NCI-H446 (cell line): ENCODE measurements around the gene CLDN24.
"Not testable (repeated sequence)": the region's sequence is repeated elsewhere in the genome, so short reads cannot be mapped to it uniquely, and the experiment has no call there.

Source experiments
- DNase-seq, 2 experiments: peaks; one replicate each; lab custom pipeline; 2025; lab: John Stamatoyannopoulos, UW

The CLDN24 gene

DNA sequence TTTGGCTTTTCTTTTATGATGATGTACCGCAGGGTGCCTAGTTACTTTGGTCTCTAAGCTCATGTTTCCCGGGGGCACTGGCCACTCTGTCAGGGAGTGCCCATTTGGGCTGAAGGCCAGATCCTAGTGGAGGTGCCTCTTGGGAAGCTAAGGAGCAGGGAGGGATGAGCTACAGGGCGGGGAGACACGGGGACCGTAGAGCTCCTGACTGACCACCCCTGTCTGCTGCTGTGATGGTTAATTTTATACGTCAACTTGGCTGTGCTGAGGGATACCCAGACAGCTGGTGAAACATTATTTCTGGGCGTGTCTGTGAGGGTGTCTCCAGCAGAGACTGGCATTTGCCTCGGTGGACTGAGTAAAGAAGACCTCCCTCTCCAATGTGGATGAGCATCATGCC lies 24.9 kb upstream of the CLDN24 start:
- DNase-seq, result no peak

GRCh38 chr4:183345261-183345660 lies 23.0 kb upstream of the CLDN24 start:
- DNase-seq, result no peak

- no peak for DNase-seq
These were observed 22.5 kb upstream of the CLDN24 start for GRCh38 chr4:183344523-183345255.

- DNase-seq, result no peak
These were observed 21.5 kb upstream of the CLDN24 start for GRCh38 chr4:183343730-183344129.

DNA sequence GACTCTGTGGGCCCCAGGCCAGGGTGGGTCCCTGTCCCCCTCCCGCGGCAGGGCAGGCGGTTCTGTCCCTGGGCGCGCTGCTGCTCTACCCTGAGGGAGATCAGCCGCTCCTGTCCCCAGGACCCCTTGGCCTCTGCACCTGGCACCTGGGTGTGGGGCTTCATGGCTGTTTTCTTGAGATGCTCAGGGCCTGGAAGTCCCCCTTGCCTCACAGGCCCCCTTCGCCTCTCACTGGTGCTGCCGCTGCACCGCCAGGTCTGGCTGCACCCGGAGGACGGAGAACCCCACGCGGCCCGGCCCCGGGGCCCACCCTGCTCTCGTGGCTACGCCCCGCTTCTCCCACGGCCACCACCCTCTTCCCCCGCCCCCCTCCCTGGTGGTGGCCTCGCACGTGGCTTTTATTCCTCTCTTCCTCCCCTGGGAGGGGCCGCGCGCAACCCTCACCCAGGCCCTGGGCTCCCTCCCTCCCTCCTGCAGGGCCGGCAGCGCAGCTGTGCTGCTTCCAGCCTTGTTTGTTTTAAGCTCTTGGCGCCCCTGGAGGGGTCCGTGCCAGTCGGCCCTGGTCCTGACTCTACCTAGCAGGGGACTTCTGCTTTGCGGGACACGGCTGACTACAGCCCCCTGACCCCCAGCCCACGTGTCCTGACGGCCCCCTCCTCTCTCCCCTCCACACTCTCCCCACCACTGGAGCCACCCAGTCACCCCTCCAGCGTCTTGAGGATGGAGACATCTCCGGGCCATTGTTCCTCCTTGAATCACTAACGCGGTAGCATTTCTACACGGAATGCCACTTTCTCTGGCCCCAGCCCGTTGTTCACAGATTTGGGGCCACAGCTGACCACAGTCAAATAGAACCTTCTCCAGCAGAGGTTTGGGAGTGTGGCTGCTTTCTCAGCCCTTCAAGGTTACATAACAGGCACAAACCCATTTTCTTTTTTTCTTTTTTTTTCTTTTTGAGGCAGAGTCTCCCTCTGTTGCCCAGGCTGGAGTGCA lies 20.6 kb upstream of the CLDN24 start:
- DNase-seq, result no peak

DNA sequence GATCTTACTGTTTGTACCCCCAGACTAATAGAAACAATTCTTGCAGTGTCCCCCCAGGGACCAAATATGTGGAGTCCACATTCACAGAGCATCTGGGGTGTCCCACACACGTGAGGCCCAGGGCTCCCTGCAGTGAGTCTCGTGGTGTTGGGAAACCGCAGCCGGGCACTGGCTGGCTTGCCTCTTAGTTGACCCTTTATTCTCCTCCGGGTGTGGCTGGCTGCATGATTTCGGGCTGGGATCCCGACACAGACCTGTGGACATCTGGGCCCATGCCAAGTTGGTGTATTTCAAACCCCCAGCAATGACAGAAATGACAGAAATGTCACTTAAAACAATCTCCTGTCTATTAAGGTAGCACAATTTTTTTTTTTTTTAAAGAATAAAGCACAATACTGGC lies 15.6 kb upstream of the CLDN24 start:
- no peak for DNase-seq

DNA sequence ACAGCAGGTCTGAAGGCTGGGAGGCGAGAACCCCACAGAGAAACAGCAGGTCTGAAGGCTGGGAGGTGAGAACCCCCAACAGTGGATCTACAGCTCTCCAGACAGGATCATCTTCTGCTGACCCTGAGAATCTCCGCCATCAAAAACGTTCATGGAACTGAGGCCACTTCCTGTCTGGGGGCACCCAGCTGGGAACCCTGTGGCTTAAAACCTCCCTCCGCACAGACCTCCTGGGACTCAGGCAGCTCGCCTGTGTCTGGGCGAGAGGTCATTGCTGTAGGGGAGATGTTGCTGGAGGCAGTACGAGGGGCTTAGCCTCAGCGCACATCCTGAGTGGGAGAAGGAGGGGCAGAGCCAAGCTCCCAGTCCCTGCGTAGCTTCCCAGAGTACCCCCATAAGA lies 15.1 kb upstream of the CLDN24 start:
- no peak for DNase-seq

DNA sequence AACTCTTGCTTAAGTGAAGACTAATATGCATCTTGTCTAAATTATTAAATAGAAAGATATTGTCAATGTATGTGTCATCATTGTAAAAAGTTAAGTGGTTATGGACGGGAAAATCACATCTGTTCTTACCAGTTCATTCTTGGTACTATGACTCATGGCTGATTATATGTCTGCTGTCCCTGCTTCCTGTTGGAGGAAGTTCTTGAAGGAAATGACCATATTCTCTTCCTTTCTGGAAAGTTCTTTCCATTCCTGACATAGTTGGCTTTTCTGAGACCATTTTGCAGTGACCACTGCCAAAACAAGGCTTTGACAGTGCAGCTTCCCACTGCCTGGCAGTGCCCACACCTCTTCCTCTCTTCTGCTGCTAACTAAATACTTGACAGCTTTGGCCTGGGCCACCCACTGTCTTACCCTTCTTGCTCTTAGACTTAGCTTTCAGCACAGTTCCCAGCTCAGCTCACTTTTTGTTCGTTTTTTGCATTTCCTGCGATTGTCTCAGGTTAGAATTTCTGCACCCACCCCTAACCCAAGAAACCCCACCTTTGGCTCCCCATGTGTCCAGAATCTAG lies 13.2 kb upstream of the CLDN24 start:
- no peak for DNase-seq

DNA sequence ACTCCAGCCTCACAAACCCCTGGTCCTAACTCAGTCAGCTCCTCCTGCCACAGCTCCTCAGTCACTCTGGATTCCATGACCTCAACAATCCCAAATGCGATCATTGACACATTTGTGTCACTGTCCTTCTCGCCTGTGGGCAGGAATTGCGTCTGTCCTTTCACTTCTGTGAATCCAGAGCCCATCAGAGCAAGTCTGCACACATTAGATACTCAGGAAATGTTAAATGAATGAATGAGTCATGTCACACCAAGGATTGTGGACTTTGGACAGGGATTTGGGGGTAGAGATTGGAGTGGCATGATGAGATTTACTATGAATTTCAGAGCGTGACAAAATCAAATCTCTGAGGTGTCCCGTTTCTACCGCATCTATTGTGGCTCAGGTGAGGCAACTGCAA lies 11.8 kb upstream of the CLDN24 start:
- DNase-seq, result no peak

GRCh38 chr4:183333202-183333601 lies 11.0 kb upstream of the CLDN24 start:
- DNase-seq, result no peak

DNA sequence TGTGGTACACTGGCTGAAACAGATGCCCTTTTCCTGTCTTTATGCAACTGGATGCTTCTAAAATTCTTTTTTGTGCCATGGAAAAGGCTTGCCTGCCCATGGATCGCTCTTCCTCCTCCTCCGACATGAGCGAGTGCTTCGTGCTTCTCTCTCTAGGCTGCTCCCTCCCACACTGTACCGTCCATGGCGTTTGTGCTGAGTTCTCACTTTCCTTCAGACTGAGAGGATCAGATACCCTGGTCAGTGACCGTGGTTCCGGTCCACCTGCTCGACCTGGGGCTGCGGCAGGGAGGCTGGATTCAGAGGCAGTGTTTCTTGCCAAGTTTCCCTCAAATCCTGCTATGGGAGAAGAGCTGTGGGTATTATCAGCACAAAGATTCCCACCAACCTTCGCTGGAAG lies 10.2 kb upstream of the CLDN24 start:
- no peak for DNase-seq

DNA sequence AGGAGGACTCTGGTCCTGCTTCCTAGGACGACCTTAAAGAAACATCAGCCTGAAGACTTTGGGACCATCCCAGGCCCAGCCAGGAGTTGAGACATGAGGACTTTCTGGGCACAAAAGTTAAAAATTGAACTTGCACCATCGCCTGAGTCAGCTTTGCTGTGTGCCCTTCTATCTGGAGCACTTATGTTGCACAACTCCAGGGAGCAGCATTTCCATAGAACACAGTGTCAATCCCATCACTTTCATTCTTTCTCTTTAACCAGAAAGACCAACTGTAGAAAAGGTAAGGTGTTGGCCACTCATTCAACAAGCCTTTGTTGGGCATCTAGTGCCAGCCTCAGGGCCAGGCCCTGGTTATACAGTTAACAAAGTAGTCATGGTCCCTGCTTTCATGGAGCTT lies 8.6 kb upstream of the CLDN24 start:
- DNase-seq, result no peak

- DNase-seq, result no peak
These were observed 7.9 kb upstream of the CLDN24 start for GRCh38 chr4:183329954-183330742.

GRCh38 chr4:183329244-183329643 lies 7.0 kb upstream of the CLDN24 start:
- no peak for DNase-seq

- no peak for DNase-seq
These were observed 6.6 kb upstream of the CLDN24 start for GRCh38 chr4:183328832-183329231.

DNA sequence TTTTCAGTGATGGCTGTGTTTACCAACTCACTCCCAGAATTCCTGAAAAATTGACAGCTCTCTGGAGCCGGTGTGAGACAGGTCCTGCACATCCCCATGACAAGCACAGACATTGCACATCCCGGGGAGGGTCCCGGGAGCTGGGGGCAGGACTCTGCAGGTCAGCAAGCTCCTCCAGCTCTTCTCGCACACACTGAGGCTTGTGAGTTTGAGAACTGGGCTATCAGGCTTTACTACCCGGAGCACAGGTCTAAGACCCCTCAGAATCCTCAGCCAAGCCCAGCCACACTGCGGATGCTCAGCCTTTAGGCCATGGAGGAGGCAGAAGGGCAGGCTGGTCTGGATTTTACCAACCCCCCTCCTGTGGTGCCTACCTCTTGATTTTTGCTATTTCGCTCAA lies 5.6 kb upstream of the CLDN24 start:
- no peak for DNase-seq

DNA sequence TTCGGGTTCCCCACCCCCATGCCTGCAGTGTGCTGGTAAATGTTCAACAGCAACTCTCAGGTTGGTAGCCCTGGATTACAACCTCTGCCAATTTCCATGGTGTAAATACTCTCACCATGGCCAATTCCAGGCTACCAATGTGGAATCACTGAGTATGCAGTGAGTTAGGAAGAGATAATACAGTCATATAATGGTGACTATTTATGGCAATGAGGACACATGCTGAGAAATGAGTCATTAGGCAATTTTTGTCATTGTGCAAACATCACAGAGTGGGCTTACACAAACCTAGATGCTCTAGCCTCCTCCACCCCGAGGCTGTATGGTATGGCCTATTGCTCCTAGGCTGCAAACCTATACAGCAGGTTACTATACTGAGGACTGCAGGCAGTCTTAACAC lies 4.6 kb upstream of the CLDN24 start:
- no peak for DNase-seq

DNA sequence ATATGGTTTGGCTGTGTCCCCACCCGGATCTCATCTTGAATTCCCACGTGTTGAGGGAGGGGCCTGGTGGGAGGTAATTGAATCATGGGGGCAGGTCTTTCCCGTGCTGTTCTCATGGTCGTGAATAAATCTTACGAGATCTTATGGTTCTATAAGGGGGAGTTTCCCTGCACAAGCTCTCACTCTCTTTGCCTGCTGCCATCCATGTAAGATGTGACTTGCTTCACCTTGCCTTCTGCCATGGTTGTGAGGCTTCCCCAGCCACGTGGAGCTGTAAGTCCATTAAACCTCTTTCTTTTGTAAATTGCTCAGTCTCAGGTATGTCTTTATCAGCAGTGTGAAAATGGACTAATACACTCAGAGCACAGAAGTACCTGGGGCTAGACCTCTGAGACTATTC lies 4.2 kb upstream of the CLDN24 start:
- not testable (repeated sequence) for DNase-seq

DNA sequence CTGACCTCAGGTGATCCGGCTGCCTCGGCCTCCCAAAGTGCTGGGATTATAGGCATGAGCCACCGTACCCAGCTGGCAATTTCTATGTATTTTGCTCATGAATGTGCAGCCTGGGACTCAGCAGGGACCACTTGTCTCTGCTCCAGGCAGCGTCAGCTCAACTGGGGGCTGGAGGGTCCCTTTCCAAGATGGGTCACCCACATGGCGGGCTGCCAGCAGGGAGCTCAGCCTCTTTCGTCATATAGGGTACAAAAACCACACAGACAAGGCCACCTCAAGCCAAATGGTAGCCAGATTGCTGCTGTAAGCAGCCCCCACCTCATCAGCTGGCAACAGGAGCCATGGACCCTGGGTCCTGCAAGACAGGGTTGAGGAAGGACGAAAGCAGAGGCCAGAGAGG lies 2.4 kb upstream of the CLDN24 start:
- DNase-seq, result no peak

DNA sequence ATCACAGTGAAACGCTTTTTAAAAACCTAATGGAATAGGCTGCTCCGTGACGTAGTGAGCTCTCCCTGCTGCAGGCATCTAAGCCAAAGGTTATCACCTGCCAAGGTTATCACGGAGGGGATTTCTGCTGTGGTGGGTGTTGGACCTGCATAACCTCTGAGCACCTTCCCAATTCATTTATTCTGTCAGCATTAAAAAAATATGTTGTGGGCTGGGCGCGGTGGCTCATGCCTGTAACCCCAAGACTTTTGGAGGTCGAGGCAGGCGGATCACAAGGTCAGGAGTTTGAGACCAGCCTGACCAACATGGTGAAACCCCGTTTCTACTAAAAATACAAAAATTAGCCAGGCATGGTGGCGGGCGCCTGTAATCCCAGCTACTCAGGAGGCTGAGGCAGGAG lies 1.8 kb upstream of the CLDN24 start:
- DNase-seq, result not testable (repeated sequence)

DNA sequence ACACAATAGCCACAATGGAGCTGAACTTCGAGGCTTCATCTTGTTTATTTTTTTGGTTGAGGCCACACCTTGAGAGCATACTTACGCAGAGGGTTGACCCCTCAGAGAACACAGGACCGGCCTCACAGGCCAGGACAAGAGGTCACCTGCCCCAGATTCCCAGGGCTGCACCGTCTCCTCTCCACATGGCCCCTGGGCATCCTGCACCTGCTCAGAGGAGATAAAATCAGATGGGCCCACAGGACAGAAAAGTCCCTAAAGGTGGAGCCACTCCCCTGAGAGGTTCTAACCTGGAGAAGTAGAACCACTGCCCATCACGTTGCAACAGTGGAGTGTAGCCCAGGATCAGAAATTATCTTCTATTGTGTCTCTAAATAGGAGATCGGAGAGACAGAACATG lies 1.1 kb upstream of the CLDN24 start:
- no peak for DNase-seq

- DNase-seq, result no peak
These were observed 710 bp downstream of the CLDN24 start for GRCh38 chr4:183321516-183321915.
